GM12878 (cell line): ENCODE results near the gene SLU7. TPM values are rescaled to one million over a fixed set of nuclear protein-coding genes. Genes with fewer than 3 reads are reported as not detected.
A peak's percentile ranks its signal among the peaks of the same experiment; 100 is the strongest.

Experiments
- ATAC-seq: fragments of 200-7000 bp; cut with Tn5 transposase; 3 replicates; pipeline ENCODE4 v1.9.1; 2020; ENCODE audit warnings: mild to moderate bottlenecking, moderate library complexity
- BruUV-seq: library from RNA; stranded (reverse); fragments of 400-500 nt; replicated peaks from 2 replicates; lab custom pipeline; 2021; lab: Mats Ljungman, UMichigan
- CTCF ChIA-PET: fragments of 300-600 bp; sonication (Branson Sonifier 250); formaldehyde crosslinking; extraction: SDS; loops from one replicate; lab custom pipeline; 2021; ENCODE audit warnings: inconsistent platforms; lab: Yijun Ruan, JAX
- POLR2A ChIA-PET: fragments of 350-600 bp; formaldehyde crosslinking; extraction: SDS; loops from one replicate; lab custom pipeline; 2021; ENCODE audit warnings: inconsistent platforms; lab: Charles Lee
- RAD21 ChIA-PET: fragments of 300-600 bp; sonication (Branson Sonifier 250); formaldehyde crosslinking; loops from one replicate; lab custom pipeline; 2023; ENCODE audit warnings: antibody characterized with exemption; ENCODE audit not compliant: unreplicated experiment; lab: Charles Lee
- SMC1A ChIA-PET: fragments of 300-600 bp; sonication (Branson Sonifier 250); formaldehyde crosslinking; loops from one replicate; lab custom pipeline; 2023; ENCODE audit not compliant: unreplicated experiment, uncharacterized antibody; lab: Charles Lee
- DNase-seq: peaks from one replicate; pipeline ENCODE4 v3.0.0-alpha.2; 2011; ENCODE audit warnings: low read depth, low spot score
- FAIRE-seq: peaks from 3 replicates; lab custom pipeline; 2011; peaks lifted over from hg19 to GRCh38; lab: Jason Lieb, UNC
- H2AFZ ChIP-seq: 2 replicates; pipeline ENCODE4 v1.6.0; 2011; ENCODE audit warnings: low read depth, low read length, control low read depth; ENCODE audit not compliant: control insufficient read depth
- H3K27ac ChIP-seq: 2 replicates; pipeline ENCODE4 v1.5.1; 2011; ENCODE audit warnings: control low read depth; ENCODE audit not compliant: control insufficient read depth, insufficient read depth
- H3K27me3 ChIP-seq, 2 experiments: replicated peaks in 1 of 2; 2 replicates each; pipeline versions ENCODE4 v1.6.0 to v1.6.1; 2011; ENCODE audit warnings: low read length in 1 of 2; ENCODE audit not compliant: control insufficient read depth in 2 of 2, insufficient read depth in 2 of 2
- H3K36me3 ChIP-seq, 2 experiments: 2 replicates each; pipeline ENCODE4 v1.5.1; 2011; ENCODE audit warnings: low read length in 1 of 2; ENCODE audit not compliant: control insufficient read depth in 2 of 2, insufficient read depth in 2 of 2
- H3K4me1 ChIP-seq: 2 replicates; pipeline ENCODE4 v1.6.1; 2011; ENCODE audit warnings: mild to moderate bottlenecking, low read length, moderate library complexity, mixed read lengths; ENCODE audit not compliant: control insufficient read depth, insufficient read depth
- H3K4me2 ChIP-seq: 2 replicates; pipeline ENCODE4 v1.6.0; 2011; ENCODE audit warnings: control low read depth; ENCODE audit not compliant: control insufficient read depth, insufficient read depth
- H3K4me3 ChIP-seq: fragments of 200-600 bp; sonication (generic); 2 replicates; pipeline ENCODE4 v1.5.1; 2016
- H3K79me2 ChIP-seq: 2 replicates; pipeline ENCODE4 v1.6.0; 2011; ENCODE audit warnings: low read length; ENCODE audit not compliant: control insufficient read depth, insufficient read depth
- H3K9ac ChIP-seq: 2 replicates; pipeline ENCODE4 v1.8.0; 2011; ENCODE audit warnings: low read length, control low read depth, mixed read lengths; ENCODE audit not compliant: control insufficient read depth, insufficient read depth
- H3K9me3 ChIP-seq: replicated peaks from 3 replicates; pipeline ENCODE4 v1.5.1; 2011; ENCODE audit warnings: mild to moderate bottlenecking, low read length; ENCODE audit not compliant: control insufficient read depth, insufficient read depth
- H4K20me1 ChIP-seq: 2 replicates; pipeline ENCODE4 v1.6.0; 2011; ENCODE audit not compliant: control insufficient read depth, insufficient read depth
- CHD2 ChIP-seq: IDR thresholded peaks from 2 replicates; pipeline ENCODE4 v1.6.1; 2011; ENCODE audit warnings: low read depth, low read length, improper control_type of control experiment, borderline replicate concordance
- IKZF1 ChIP-seq: fragments of 450-650 bp; conservative IDR thresholded peaks from 2 replicates; pipeline ENCODE4 v1.6.1; 2017; ENCODE audit warnings: antibody characterized with exemption, mild to moderate bottlenecking
- IRF3 ChIP-seq: fragments of 450-650 bp; IDR thresholded peaks from 2 replicates; pipeline ENCODE4 v1.6.1; 2014; ENCODE audit warnings: mild to moderate bottlenecking
- KLF5 ChIP-seq: fragments of 450-650 bp; IDR thresholded peaks from 2 replicates; pipeline ENCODE4 v1.6.1; 2014; ENCODE audit warnings: mild to moderate bottlenecking; ENCODE audit not compliant: partially characterized antibody
- MXI1 ChIP-seq: fragments of 150-350 bp; IDR thresholded peaks from 2 replicates; pipeline ENCODE4 v1.6.1; 2011; ENCODE audit warnings: low read depth, mild to moderate bottlenecking, inconsistent platforms, low read length, improper control_type of control experiment
- RELA ChIP-seq: fragments of 450-650 bp; IDR thresholded peaks from 2 replicates; pipeline ENCODE4 v1.8.0; 2014; ENCODE audit warnings: borderline replicate concordance; ENCODE audit not compliant: partially characterized antibody
- RFX5 ChIP-seq: IDR thresholded peaks from 2 replicates; pipeline ENCODE4 v1.6.1; 2011; ENCODE audit warnings: low read depth, low read length, improper control_type of control experiment
- SP1 ChIP-seq: IDR thresholded peaks from one replicate; pipeline ENCODE4 v1.6.1; 2011; ENCODE audit warnings: low read depth, low read length
- SPI1 ChIP-seq: IDR thresholded peaks from 2 replicates; pipeline ENCODE4 v1.6.1; 2011; ENCODE audit warnings: low read depth, mild to moderate bottlenecking, low read length, moderate library complexity, borderline replicate concordance; ENCODE audit not compliant: insufficient read depth
- SREBF1 ChIP-seq: IDR thresholded peaks from 2 replicates; pipeline ENCODE4 v1.6.1; 2012; ENCODE audit warnings: mild to moderate bottlenecking, low read length
- ZSCAN29 ChIP-seq: fragments of 450-650 bp; IDR thresholded peaks from 2 replicates; pipeline ENCODE4 v1.6.1; 2017; ENCODE audit warnings: mild to moderate bottlenecking, moderate library complexity
- WGBS: methylation state at CpG from one replicate; pipeline ENCODE4 v1.1.6; 2016; ENCODE audit warnings: low lambda C conversion rate; ENCODE audit not compliant: insufficient replicate concordance, insufficient coverage; ENCODE audit errors: missing lambda C conversion rate; 5-methylcytosine and 5-hydroxymethylcytosine counted together
- in situ Hi-C: fragments of 300-500 bp; cut with MboI; formaldehyde crosslinking; loops from 9 replicates; pipeline ENCODE4 v1.14.3; 2018; ENCODE audit warnings: mixed read lengths
- intact Hi-C: fragments of 100-400 bp; cut with micrococcal nuclease; formaldehyde crosslinking; loops from one replicate; pipeline ENCODE4 v1.14.2; 2022; ENCODE audit not compliant: unreplicated experiment
- polyA plus RNA-seq, 11 experiments: library from polyadenylated mRNA; depleted of rRNA in 4 of 11; unstranded in 6 of 11; stranded (reverse) in 5 of 11; fragments of >200 nt; fragmentation: Nextera tagmentation in 4 of 11; fragmentation: Illumina TruSeq in 1 of 11; extraction: Ambion mirVana in 4 of 11; extraction: Trizol in 1 of 11; gene quantifications; 1 replicate in 1 of 11; 2 replicates in 10 of 11; pipeline versions ENCODE4 v1.2.1 to v1.2.3, GENCODE V29; 2011 to 2016; ENCODE audit warnings: inconsistent platforms in 2 of 11, missing spikeins in 2 of 11, low read depth in 1 of 11
- total RNA-seq, 4 experiments: library from RNA; depleted of rRNA in 3 of 4; stranded (reverse); fragments of >200 nt in 3 of 4; fragmentation: Illumina TruSeq in 1 of 4; extraction: Trizol in 1 of 4; gene quantifications; 2 replicates each; pipeline versions ENCODE4 v1.2.1 to v1.2.3, GENCODE V29; 2013 to 2021

SLU7 gene
- total and polyA plus RNA-seq, 10 of the 15 experiments (the other 5 are each of a cell fraction or from before 2014, with no cell fraction given): 32.7 to 55.2 (median 46.6) TPM

- WGBS: 27% methylated on average over 9 of the region's 9 CpGs
- Histone ChIP-seq H4K20me1 (no peaks in the 10 kb centered on the region), H3K9ac (no peak overlapping the region), H3K4me2 (no peak overlapping the region), H3K27me3 (peaks cover 0 to 3% of the 10 kb centered on the region in 2 experiments; a peak in 1 of 4 replicates), H3K79me2 (no peaks in the 10 kb centered on the region), H3K36me3 (no peaks in the 10 kb centered on the region), H3K9me3 (no peaks in the 10 kb centered on the region), H3K4me3 (no peak overlapping the region), H2AFZ (no peak overlapping the region), H3K4me1 (no peaks in the 10 kb centered on the region), H3K27ac (no peak overlapping the region)
- POLR2A ChIA-PET: no interaction called here
- BruUV-seq: no TSS peak
- FAIRE-seq: no peak
- DNase-seq: no peak
- RAD21 ChIA-PET: no interaction called here
- intact Hi-C loops (no loop called here), in situ Hi-C loops (no loop called here)
- CTCF ChIA-PET: no interaction called here
- SMC1A ChIA-PET: no interaction called here
- ATAC-seq: no peak
- TF ChIP-seq KLF5: no peak
- no peak for TF ChIP-seq IKZF1
- TF ChIP-seq SP1: no peak
- TF ChIP-seq MXI1: no peak
- no peak for TF ChIP-seq SPI1
- TF ChIP-seq, all 136 proteins: peak for 0
These were observed 57.2 kb downstream of the SLU7 start for GRCh38 chr5:160361624-160362228.

GRCh38 chr5:160360310-160360709 lies 58.6 kb downstream of the SLU7 start:
- DNase-seq (no peak), ATAC-seq (peak; percentile 21; the same call in 1 of the 3 replicates), FAIRE-seq (no peak)
- Histone ChIP-seq H3K27ac (no peak overlapping the region), H3K4me3 (no peak overlapping the region), H3K4me2 (no peak overlapping the region), H4K20me1 (no peaks in the 10 kb centered on the region), H2AFZ (no peak overlapping the region), H3K9ac (no peak overlapping the region), H3K27me3 (peaks cover 0 to 3% of the 10 kb centered on the region in 2 experiments; a peak in 1 of 4 replicates), H3K4me1 (no peaks in the 10 kb centered on the region), H3K9me3 (no peaks in the 10 kb centered on the region), H3K79me2 (no peaks in the 10 kb centered on the region)
- 37% methylated on average over 3 of the region's 3 CpGs for WGBS
- ChIA-PET CTCF (interaction anchor here (0.6 to 1.5 kb wide), 3 partner anchors 60 to 339 kb away, joined by 3 to 5 read pairs (median 3); no protein-coding TSS in a partner anchor), SMC1A (interaction anchor here (0.5 kb wide), 1 partner anchor 29 kb away, joined by 4 read pairs; no protein-coding TSS in a partner anchor), POLR2A (interaction anchor here (0.7 kb wide), 1 partner anchor 281 kb away, joined by 4 read pairs; no protein-coding TSS in a partner anchor), RAD21 (no interaction called here)
- intact Hi-C loops (no loop called here), in situ Hi-C loops (no loop called here)
- BruUV-seq: no TSS peak
- TF ChIP-seq CHD2 (no peak), RELA (no peak), IRF3 (no peak), RFX5 (no peak), ZSCAN29 (no peak), SREBF1 (no peak)
- TF ChIP-seq, all 136 proteins: peak for 0
- H3K36me3 ChIP-seq: no peaks in the 10 kb centered on the region
